ENCODE data around the gene TMEFF1. TPM values are rescaled to one million over a fixed set of nuclear protein-coding genes. Genes with fewer than 3 reads are reported as not detected.

Gene TMEFF1, protein sequence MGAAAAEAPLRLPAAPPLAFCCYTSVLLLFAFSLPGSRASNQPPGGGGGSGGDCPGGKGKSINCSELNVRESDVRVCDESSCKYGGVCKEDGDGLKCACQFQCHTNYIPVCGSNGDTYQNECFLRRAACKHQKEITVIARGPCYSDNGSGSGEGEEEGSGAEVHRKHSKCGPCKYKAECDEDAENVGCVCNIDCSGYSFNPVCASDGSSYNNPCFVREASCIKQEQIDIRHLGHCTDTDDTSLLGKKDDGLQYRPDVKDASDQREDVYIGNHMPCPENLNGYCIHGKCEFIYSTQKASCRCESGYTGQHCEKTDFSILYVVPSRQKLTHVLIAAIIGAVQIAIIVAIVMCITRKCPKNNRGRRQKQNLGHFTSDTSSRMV
- 2.7 and 4.2 TPM in 2 replicates for total RNA-seq (2022)
- percentile 37 among the genes with signal in this experiment for Bru-seq, nascent RNA
- percentile 40 among the genes with signal in this experiment for BruChase-seq, experiment 1, labeled RNA remaining after a 2-hour chase
- percentile 49 among the genes with signal in this experiment for BruChase-seq, experiment 2, labeled RNA remaining after a 6-hour chase
- long read RNA-seq, transcript TMEFF1-201 (10 exons, 2,611 nt) = major isoform, 7 of 8 reads
- long read RNA-seq, partial matches to known transcripts = 0 of 8 reads
- long read RNA-seq, other reads (novel, unspliced or antisense) = 1 of 8 reads

DNA sequence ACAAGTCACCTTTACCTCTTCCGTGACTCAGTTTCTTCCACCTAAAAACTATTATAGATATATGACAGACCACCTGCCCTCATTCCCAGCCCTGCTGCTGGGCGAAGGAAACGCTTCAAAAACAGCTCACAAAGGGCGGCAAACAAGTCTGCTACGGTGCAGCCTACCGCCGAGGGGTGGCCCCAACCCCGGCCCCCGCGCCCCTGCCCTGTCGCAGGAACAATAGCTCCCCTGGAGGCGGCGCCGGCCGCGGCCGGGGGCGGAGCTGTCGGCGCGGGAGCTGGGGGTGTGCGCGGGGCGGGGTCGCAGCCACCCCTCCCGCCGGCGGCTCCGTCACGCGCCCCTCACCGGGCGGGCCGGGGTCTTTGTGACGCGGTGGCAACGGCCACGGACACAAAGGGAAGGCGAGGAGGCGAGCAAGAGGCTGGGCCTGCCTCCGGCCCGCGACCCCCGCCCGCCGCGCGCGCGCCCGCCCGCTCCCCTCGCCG lies at the start of gene TMEFF1:
TSS of gene TMEFF1 (plus strand) at position 362 of the 488 bp plus-strand sequence. CDS start 396 bp downstream, outside the sequence.
- peak within 1 kb of the TSS; percentile 73 for H3K4me3 Mint-ChIP-seq (ENCODE audit: unreplicated experiment)
- H3K9me3 Mint-ChIP-seq (ENCODE audit: unreplicated experiment) = no peaks in the 10 kb centered on the region
- H3K4me3 ChIP-seq (ENCODE audit: low read depth, low read length) = peak within 1 kb of the TSS; percentile 64
- peak; percentile 48 to 77 for DNase-seq
- H3K36me3 ChIP-seq (ENCODE audit: control insufficient read depth, insufficient read depth, low read length) = no peaks in the 10 kb centered on the region
- H3K4me1 ChIP-seq = no peaks in the 10 kb centered on the region
- intact Hi-C loops (cut with micrococcal nuclease; ENCODE audit: unreplicated experiment) = loop anchor here (2.0 kb wide), 1 partner anchor 46 kb away; the partner anchor contains the start of gene MSANTD3
- no peaks in the 10 kb centered on the region for H3K9me3 ChIP-seq
- TF ChIP-seq, protein P1, sequence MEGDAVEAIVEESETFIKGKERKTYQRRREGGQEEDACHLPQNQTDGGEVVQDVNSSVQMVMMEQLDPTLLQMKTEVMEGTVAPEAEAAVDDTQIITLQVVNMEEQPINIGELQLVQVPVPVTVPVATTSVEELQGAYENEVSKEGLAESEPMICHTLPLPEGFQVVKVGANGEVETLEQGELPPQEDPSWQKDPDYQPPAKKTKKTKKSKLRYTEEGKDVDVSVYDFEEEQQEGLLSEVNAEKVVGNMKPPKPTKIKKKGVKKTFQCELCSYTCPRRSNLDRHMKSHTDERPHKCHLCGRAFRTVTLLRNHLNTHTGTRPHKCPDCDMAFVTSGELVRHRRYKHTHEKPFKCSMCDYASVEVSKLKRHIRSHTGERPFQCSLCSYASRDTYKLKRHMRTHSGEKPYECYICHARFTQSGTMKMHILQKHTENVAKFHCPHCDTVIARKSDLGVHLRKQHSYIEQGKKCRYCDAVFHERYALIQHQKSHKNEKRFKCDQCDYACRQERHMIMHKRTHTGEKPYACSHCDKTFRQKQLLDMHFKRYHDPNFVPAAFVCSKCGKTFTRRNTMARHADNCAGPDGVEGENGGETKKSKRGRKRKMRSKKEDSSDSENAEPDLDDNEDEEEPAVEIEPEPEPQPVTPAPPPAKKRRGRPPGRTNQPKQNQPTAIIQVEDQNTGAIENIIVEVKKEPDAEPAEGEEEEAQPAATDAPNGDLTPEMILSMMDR (IDR thresholded peaks at IDR 0.05; ENCODE audit: insufficient read depth in 1 of 2, low read depth in 1 of 2, low read length in 1 of 2, severe bottlenecking in 1 of 2, unreplicated experiment in 1 of 2) = peak; percentile 27 to 34
- BruUV-seq (replicated peaks) = no TSS peak
- H3K27me3 Mint-ChIP-seq (ENCODE audit: insufficient read depth, unreplicated experiment) = peaks cover 3% of the 10 kb centered on the region
- no peak within 1 kb of the TSS for H3K27ac Mint-ChIP-seq (ENCODE audit: unreplicated experiment)
- no peaks in the 10 kb centered on the region for H3K36me3 Mint-ChIP-seq (ENCODE audit: insufficient read depth, unreplicated experiment)
- peaks cover 6% of the 10 kb centered on the region for H3K4me1 Mint-ChIP-seq (ENCODE audit: low read depth, unreplicated experiment)
- ChIA-PET POLR2A (interaction anchor here (0.6 to 0.9 kb wide), 3 partner anchors 46 to 148 kb away, joined by 3 to 8 read pairs (median 6); partner anchors contain the start of gene MSANTD3), CTCF (interaction anchor here (0.6 to 1.1 kb wide), 11 partner anchors 9 to 1449 kb away, joined by 3 to 8 read pairs (median 4); no protein-coding TSS in a partner anchor)
- no peaks in the 10 kb centered on the region for H3K27me3 ChIP-seq (replicated peaks; ENCODE audit: control insufficient read depth, insufficient read depth, low read length)

DNA sequence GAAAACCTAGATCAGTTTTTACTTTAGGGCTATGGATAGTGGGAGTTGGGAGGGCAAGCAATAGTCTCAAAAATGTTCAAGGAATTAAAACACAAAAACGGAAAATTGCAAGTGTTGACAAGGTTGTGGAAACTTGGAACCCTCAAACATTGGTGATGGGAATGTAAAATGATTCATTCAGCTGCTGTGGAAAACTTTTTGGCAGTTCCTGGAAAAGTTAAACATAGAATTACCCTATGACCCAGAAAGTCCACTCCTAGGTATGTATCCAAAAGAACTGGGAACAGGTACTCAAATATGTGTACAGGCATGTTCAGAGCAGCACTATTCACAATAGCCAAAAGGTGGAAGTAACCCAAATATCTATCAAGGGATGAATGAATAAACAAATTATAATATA lies 47.2 kb upstream of the TMEFF1 start:
- H3K36me3 Mint-ChIP-seq (ENCODE audit: insufficient read depth, unreplicated experiment) = peaks cover 18% of the 10 kb centered on the region
- H3K4me3 Mint-ChIP-seq (ENCODE audit: unreplicated experiment) = peak overlapping the region; percentile 99
- no peaks in the 10 kb centered on the region for H3K27me3 Mint-ChIP-seq (ENCODE audit: insufficient read depth, unreplicated experiment)
- POLR2A ChIA-PET = interaction anchor here (0.7 to 1.5 kb wide), 2 partner anchors 14 to 362 kb away, joined by 3 to 12 read pairs; no protein-coding TSS in a partner anchor
- no TSS peak for BruUV-seq (replicated peaks)
- intact Hi-C loops (cut with micrococcal nuclease; ENCODE audit: unreplicated experiment) = loop anchor here (1.0 to 5.0 kb wide), 4 partner anchors 14 to 170 kb away; partner anchors contain the start of genes TEX10 and TMEFF1
- H3K36me3 ChIP-seq (ENCODE audit: control insufficient read depth, insufficient read depth, low read length) = no peaks in the 10 kb centered on the region
- DNase-seq = no peak
- no peaks in the 10 kb centered on the region for H3K9me3 ChIP-seq
- CTCF ChIA-PET = interaction anchor here (1.0 to 1.4 kb wide), 2 partner anchors 12 to 47 kb away, joined by 4 to 9 read pairs; partner anchors contain the start of gene TMEFF1
- TF ChIP-seq, protein P1 (IDR thresholded peaks at IDR 0.05; ENCODE audit: insufficient read depth in 1 of 2, low read depth in 1 of 2, low read length in 1 of 2, severe bottlenecking in 1 of 2, unreplicated experiment in 1 of 2) = no peak
- H3K4me3 ChIP-seq (ENCODE audit: low read depth, low read length) = peak overlapping the region; percentile 63
- H3K9me3 Mint-ChIP-seq (ENCODE audit: unreplicated experiment) = no peaks in the 10 kb centered on the region
- H3K4me1 ChIP-seq = peaks cover 20% of the 10 kb centered on the region
- peak overlapping the region; percentile 99 for H3K27ac Mint-ChIP-seq (ENCODE audit: unreplicated experiment)
- H3K27me3 ChIP-seq (replicated peaks; ENCODE audit: control insufficient read depth, insufficient read depth, low read length) = no peaks in the 10 kb centered on the region
- H3K4me1 Mint-ChIP-seq (ENCODE audit: low read depth, unreplicated experiment) = peaks cover 37% of the 10 kb centered on the region

DNA sequence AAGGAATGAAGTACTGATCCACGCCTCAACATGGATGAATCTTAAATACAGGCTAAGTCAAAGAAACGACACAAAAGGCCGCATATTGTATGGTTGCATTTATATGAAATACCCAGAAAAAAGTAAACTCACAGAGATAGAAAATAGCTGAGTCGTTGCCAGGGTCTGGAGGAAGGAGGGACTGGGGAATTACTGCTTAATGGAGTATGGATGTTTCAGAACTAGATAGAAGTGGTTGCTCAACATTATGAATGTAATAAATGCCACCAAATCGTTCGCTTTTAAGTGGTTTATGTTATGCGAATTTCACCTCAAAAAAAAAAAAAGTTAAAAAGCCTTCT lies 46.8 kb upstream of the TMEFF1 start:
- H3K4me1 ChIP-seq = peaks cover 20% of the 10 kb centered on the region
- no peaks in the 10 kb centered on the region for H3K36me3 ChIP-seq (ENCODE audit: control insufficient read depth, insufficient read depth, low read length)
- Mint-ChIP-seq H3K27ac (ENCODE audit: unreplicated experiment) (peak overlapping the region; percentile 99), H3K36me3 (ENCODE audit: insufficient read depth, unreplicated experiment) (peaks cover 19% of the 10 kb centered on the region), H3K4me1 (ENCODE audit: low read depth, unreplicated experiment) (peaks cover 37% of the 10 kb centered on the region), H3K4me3 (ENCODE audit: unreplicated experiment) (peak overlapping the region; percentile 99), H3K9me3 (ENCODE audit: unreplicated experiment) (no peaks in the 10 kb centered on the region), H3K27me3 (ENCODE audit: insufficient read depth, unreplicated experiment) (no peaks in the 10 kb centered on the region)
- H3K9me3 ChIP-seq = no peaks in the 10 kb centered on the region
- ChIA-PET POLR2A (interaction anchor here (0.7 to 1.5 kb wide), 2 partner anchors 15 to 363 kb away, joined by 3 to 12 read pairs; no protein-coding TSS in a partner anchor), CTCF (interaction anchor here (0.6 to 1.4 kb wide), 4 partner anchors 12 to 1445 kb away, joined by 3 to 9 read pairs (median 4); partner anchors contain the start of gene TMEFF1)
- DNase-seq = no peak
- intact Hi-C loops (cut with micrococcal nuclease; ENCODE audit: unreplicated experiment) = loop anchor here (1.0 to 5.0 kb wide), 4 partner anchors 15 to 169 kb away; partner anchors contain the start of genes TEX10 and TMEFF1
- no peaks in the 10 kb centered on the region for H3K27me3 ChIP-seq (replicated peaks; ENCODE audit: control insufficient read depth, insufficient read depth, low read length)
- H3K4me3 ChIP-seq (ENCODE audit: low read depth, low read length) = peak overlapping the region; percentile 63
- TF ChIP-seq, protein P1 (IDR thresholded peaks at IDR 0.05; ENCODE audit: insufficient read depth in 1 of 2, low read depth in 1 of 2, low read length in 1 of 2, severe bottlenecking in 1 of 2, unreplicated experiment in 1 of 2) = no peak
- BruUV-seq (replicated peaks) = no TSS peak
